Right lobe of liver (tissue), 6 donors: ENCODE results near the gene MTHFD1L. TPM values are rescaled to one million over a fixed set of nuclear protein-coding genes. Genes with fewer than 3 reads are reported as not detected.
A peak's percentile ranks its signal among the peaks of the same experiment; 100 is the strongest.

ENCODE experiments used
- ATAC-seq, 4 donors: fragments of 200-7000 bp; cut with Tn5 transposase; one replicate each; pipeline ENCODE4 v1.9.1; 2020; ENCODE audit warnings: mild to moderate bottlenecking in 4 of 4, moderate library complexity in 4 of 4
- DNase-seq, 3 donors: peaks; one replicate each; pipeline ENCODE4 v3.0.0-alpha.2; 2020
- H3K27ac ChIP-seq, 3 donors: fragments of 200-600 bp; one replicate each; pipeline ENCODE4 v1.8.0; 2022
- H3K27me3 ChIP-seq, 2 donors: fragments of 200-600 bp; one replicate each; pipeline ENCODE4 v1.8.0; 2022
- H3K36me3 ChIP-seq, 4 donors: fragments of 200-600 bp; sonication (generic) in 1 of 4; one replicate each; pipeline versions ENCODE4 v1.5.1 to v1.8.0; 2017 to 2022; ENCODE audit warnings: control low read depth in 1 of 4
- H3K4me1 ChIP-seq, 4 donors: fragments of 200-600 bp; sonication (generic) in 1 of 4; one replicate each; pipeline versions ENCODE4 v1.5.1 to v1.8.0; 2017 to 2022; ENCODE audit warnings: control low read depth in 1 of 4
- H3K4me3 ChIP-seq, 3 donors: fragments of 200-600 bp; one replicate each; pipeline ENCODE4 v1.8.0; 2022
- H3K9me3 ChIP-seq, 4 donors: fragments of 200-600 bp; sonication (generic) in 1 of 4; one replicate each; pipeline versions ENCODE4 v1.5.1 to v1.8.0; 2017 to 2022; ENCODE audit warnings: control low read depth in 1 of 4
- POLR2A ChIP-seq: fragments of 450-650 bp; IDR thresholded peaks from one replicate; pipeline ENCODE4 v1.6.1; 2017; ENCODE audit warnings: antibody characterized with exemption, mild to moderate bottlenecking
- WGBS: methylation state at CpG from one replicate; pipeline ENCODE4 v1.1.6; 2018; ENCODE audit warnings: low coverage, low lambda C conversion rate; ENCODE audit not compliant: insufficient coverage; ENCODE audit errors: missing lambda C conversion rate; 5-methylcytosine and 5-hydroxymethylcytosine counted together
- intact Hi-C, 2 donors: fragments of 100-400 bp; cut with DNase I; formaldehyde crosslinking; loops; one replicate each; pipeline versions ENCODE4 v1.11.2 to v1.14.1; 2022
- total RNA-seq, 6 experiments: library from RNA; depleted of rRNA in 2 of 6; stranded (reverse); fragments of >200 nt in 2 of 6; fragmentation: NEBNext Ultra II Directional in 3 of 6; extraction: Animal tissue kit (Norgen Biotek cat#: 25700) in 3 of 6; gene quantifications; one replicate each; pipeline versions ENCODE4 v1.1.0 to v1.2.4, GENCODE V29; 2016 to 2023
- TF ChIP-seq, protein P1 (sequence below), 4 donors: fragments of 200-600 bp in 3 of 4; fragments of 450-650 bp in 1 of 4; IDR thresholded peaks; one replicate each; pipeline versions ENCODE4 v1.5.1 to v1.8.0; 2016 to 2022; ENCODE audit warnings: antibody characterized with exemption in 4 of 4, mild to moderate bottlenecking in 2 of 4
- donor health status: DM: no; HTN: yes; CAD: no.
- donor health status: DM: no; HTN: no; CAD: no.
- donor health status: DM: no; HTN: no; CAD: no.
- donor health status: DM: no; HTN: yes; CAD: no.
- donor health status: DM: no; HTN: yes; CAD: no.

MTHFD1L gene
- total RNA-seq, 6 experiments from 2014 or later = 1.7 to 11.5 (median 4.9) TPM

GRCh38 chr6:150928882-150929281 is 63.4 kb downstream of the MTHFD1L start:
- WGBS = 90% methylated on average over 1 of the region's 3 CpGs
- Histone ChIP-seq H3K9me3 (no peaks in the 10 kb centered on the region), H3K36me3 (no peaks in the 10 kb centered on the region), H3K4me1 (no peaks in the 10 kb centered on the region), H3K27ac (no peak overlapping the region), H3K4me3 (no peak overlapping the region), H3K27me3 (no peaks in the 10 kb centered on the region)
- TF ChIP-seq POLR2A = no peak
- TF ChIP-seq, protein P1, sequence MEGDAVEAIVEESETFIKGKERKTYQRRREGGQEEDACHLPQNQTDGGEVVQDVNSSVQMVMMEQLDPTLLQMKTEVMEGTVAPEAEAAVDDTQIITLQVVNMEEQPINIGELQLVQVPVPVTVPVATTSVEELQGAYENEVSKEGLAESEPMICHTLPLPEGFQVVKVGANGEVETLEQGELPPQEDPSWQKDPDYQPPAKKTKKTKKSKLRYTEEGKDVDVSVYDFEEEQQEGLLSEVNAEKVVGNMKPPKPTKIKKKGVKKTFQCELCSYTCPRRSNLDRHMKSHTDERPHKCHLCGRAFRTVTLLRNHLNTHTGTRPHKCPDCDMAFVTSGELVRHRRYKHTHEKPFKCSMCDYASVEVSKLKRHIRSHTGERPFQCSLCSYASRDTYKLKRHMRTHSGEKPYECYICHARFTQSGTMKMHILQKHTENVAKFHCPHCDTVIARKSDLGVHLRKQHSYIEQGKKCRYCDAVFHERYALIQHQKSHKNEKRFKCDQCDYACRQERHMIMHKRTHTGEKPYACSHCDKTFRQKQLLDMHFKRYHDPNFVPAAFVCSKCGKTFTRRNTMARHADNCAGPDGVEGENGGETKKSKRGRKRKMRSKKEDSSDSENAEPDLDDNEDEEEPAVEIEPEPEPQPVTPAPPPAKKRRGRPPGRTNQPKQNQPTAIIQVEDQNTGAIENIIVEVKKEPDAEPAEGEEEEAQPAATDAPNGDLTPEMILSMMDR (IDR thresholded peaks at IDR 0.05) = peak in 2 of 4 donors; percentile 18 to 19
- intact Hi-C loops = no loop called here
- ATAC-seq = no peak
- no peak for DNase-seq

- intact Hi-C loops = no loop called here
- Histone ChIP-seq H3K27ac (no peak overlapping the region), H3K4me1 (no peaks in the 10 kb centered on the region), H3K9me3 (no peaks in the 10 kb centered on the region), H3K27me3 (no peaks in the 10 kb centered on the region), H3K36me3 (no peaks in the 10 kb centered on the region), H3K4me3 (no peak overlapping the region)
- ATAC-seq (no peak), DNase-seq (no peak)
- no peak for TF ChIP-seq POLR2A
- TF ChIP-seq, protein P1 (IDR thresholded peaks at IDR 0.05) = no peak
- 81% methylated on average over 2 of the region's 2 CpGs for WGBS
These were observed 63.9 kb downstream of the MTHFD1L start for GRCh38 chr6:150929416-150929815.

DNA sequence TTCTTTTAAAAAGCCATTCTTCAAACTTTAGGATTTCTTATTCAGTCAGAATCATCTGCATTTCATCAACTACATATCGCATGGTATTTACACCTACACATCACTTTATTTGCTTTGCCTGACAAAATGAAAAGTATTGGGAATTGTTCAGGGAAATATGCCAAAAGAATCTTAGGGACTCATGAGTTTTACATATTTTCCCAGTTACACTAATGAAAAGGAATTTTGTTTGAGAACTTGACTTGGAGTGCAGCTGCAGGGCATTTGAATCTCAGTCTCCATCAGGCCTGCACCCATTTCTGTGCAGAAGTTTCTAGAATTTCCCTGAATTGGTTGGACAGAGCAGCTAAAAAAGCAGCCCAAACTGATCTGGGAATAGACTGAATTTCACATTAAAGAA is 65.3 kb downstream of the MTHFD1L start:
- H3K9me3 ChIP-seq = no peaks in the 10 kb centered on the region
- ATAC-seq = no peak
- H3K27me3 ChIP-seq = no peaks in the 10 kb centered on the region
- intact Hi-C loops = no loop called here
- no peak for TF ChIP-seq POLR2A
- TF ChIP-seq, protein P1 (IDR thresholded peaks at IDR 0.05) = no peak
- no peaks in the 10 kb centered on the region for H3K36me3 ChIP-seq
- H3K4me3 ChIP-seq = no peak overlapping the region
- H3K4me1 ChIP-seq = no peaks in the 10 kb centered on the region
- no peak overlapping the region for H3K27ac ChIP-seq
- 89% methylated on average over 1 of the region's 1 CpG for WGBS
- DNase-seq = no peak

- Histone ChIP-seq H3K27me3 (no peaks in the 10 kb centered on the region), H3K36me3 (no peaks in the 10 kb centered on the region), H3K4me1 (no peaks in the 10 kb centered on the region), H3K4me3 (no peak overlapping the region), H3K27ac (no peak overlapping the region), H3K9me3 (no peaks in the 10 kb centered on the region)
- WGBS = 93% methylated on average over 1 of the region's 1 CpG
- DNase-seq (no peak), ATAC-seq (no peak)
- TF ChIP-seq, protein P1 (IDR thresholded peaks at IDR 0.05) = no peak
- TF ChIP-seq POLR2A = no peak
- intact Hi-C loops = no loop called here
These were observed 65.9 kb downstream of the MTHFD1L start for GRCh38 chr6:150931405-150931804.

GRCh38 chr6:150932996-150933395 is 67.5 kb downstream of the MTHFD1L start:
- intact Hi-C loops = no loop called here
- no peaks in the 10 kb centered on the region for H3K9me3 ChIP-seq
- H3K36me3 ChIP-seq = no peaks in the 10 kb centered on the region
- TF ChIP-seq, protein P1 (IDR thresholded peaks at IDR 0.05) = no peak
- TF ChIP-seq POLR2A = no peak
- H3K27me3 ChIP-seq = no peaks in the 10 kb centered on the region
- ATAC-seq (no peak), DNase-seq (no peak)
- 76% methylated on average over 3 of the region's 3 CpGs for WGBS
- no peak overlapping the region for H3K27ac ChIP-seq
- H3K4me1 ChIP-seq = no peaks in the 10 kb centered on the region
- no peak overlapping the region for H3K4me3 ChIP-seq
